ENCODE measurements around the gene GALNS. TPM values are rescaled to one million over a fixed set of nuclear protein-coding genes. Genes with fewer than 3 reads are reported as not detected.

Gene GALNS
- total and polyA plus RNA-seq, 2 of the 13 experiments (the other 11 are each of a cell fraction or from before 2014, with no cell fraction given): 9.2 to 9.8 TPM

DNA sequence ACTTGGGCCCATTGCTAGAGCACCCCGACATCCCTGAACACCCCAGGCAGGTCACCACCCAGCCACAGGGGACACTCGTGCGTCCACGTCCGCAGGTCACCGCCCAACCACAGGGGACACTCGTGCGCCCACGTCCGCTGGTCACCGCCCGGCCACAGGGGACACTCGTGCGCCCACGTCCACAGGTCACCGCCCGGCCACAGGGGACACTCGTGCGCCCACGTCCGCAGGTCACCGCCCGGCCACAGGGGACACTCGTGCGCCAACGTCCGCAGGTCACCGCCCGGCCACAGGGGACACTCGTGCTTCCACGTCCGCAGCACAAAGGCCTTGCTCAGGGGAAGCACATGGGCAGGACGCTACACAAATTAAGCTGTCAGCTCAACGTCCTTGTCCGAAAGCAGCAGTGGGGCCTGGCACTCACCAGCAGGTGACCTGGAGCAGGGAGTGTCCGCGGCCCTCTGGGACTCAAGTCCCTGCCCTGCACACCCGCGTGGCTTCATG is 17.7 kb downstream of the GALNS start (continued):
- TF ChIP-seq, protein P1, sequence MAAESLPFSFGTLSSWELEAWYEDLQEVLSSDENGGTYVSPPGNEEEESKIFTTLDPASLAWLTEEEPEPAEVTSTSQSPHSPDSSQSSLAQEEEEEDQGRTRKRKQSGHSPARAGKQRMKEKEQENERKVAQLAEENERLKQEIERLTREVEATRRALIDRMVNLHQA (CRISPR knock-in tag; IDR thresholded peaks at IDR 0.05): no peak
- peak; percentile 81; the same call in 1 of the 2 replicates for TF ChIP-seq MATR3 (CRISPR knock-in tag; IDR thresholded peaks at IDR 0.05)
- TF ChIP-seq NKX3-1 (CRISPR knock-in tag; IDR thresholded peaks at IDR 0.05): no peak
- no peak for TF ChIP-seq ZSCAN31 (CRISPR knock-in tag; IDR thresholded peaks at IDR 0.05; ENCODE audit: low read depth)
- TF ChIP-seq ZNF572 (CRISPR knock-in tag; IDR thresholded peaks at IDR 0.05): 0 out of 2 replicates have a peak, but pooled peaks have one; percentile 30
- TF ChIP-seq KMT2A (CRISPR knock-in tag; IDR thresholded peaks at IDR 0.05): no peak
- no peak for TF ChIP-seq SP1 (IDR thresholded peaks at IDR 0.05)
- TF ChIP-seq SP1 (CRISPR knock-in tag; IDR thresholded peaks at IDR 0.05): peak; percentile 77
- TF ChIP-seq ZNF674 (CRISPR knock-in tag; IDR thresholded peaks at IDR 0.05; ENCODE audit: low read depth): no peak
- TF ChIP-seq HDAC1 (CRISPR knock-in tag; IDR thresholded peaks at IDR 0.05): no peak
- no peak for TF ChIP-seq ZNF460 (CRISPR knock-in tag; IDR thresholded peaks at IDR 0.05; ENCODE audit: borderline replicate concordance)
- TF ChIP-seq PITX1 (CRISPR knock-in tag; IDR thresholded peaks at IDR 0.05): no peak
- no peak for TF ChIP-seq HES4 (CRISPR knock-in tag; IDR thresholded peaks at IDR 0.05; ENCODE audit: borderline replicate concordance)
- TF ChIP-seq ZNF484 (CRISPR knock-in tag; IDR thresholded peaks at IDR 0.05; ENCODE audit: borderline replicate concordance, low read depth): no peak
- TF ChIP-seq ZNF33A (CRISPR knock-in tag; IDR thresholded peaks at IDR 0.05; ENCODE audit: borderline replicate concordance): no peak
- TF ChIP-seq, protein P2, sequence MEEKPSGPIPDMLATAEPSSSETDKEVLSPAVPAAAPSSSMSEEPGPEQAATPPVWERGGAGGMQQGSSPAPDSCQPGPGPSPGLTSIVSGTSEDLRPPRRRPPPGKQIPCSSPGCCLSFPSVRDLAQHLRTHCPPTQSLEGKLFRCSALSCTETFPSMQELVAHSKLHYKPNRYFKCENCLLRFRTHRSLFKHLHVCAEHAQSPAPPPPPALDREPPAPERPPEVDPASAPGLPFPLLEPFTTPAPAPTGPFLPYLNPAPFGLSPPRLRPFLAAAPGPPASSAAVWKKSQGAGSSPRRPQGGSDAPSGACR (CRISPR knock-in tag; IDR thresholded peaks at IDR 0.05): no peak
- TF ChIP-seq NCOR1 (IDR thresholded peaks at IDR 0.05; ENCODE audit: borderline replicate concordance, low read length): no peak
- TF ChIP-seq SOX5 (CRISPR knock-in tag; IDR thresholded peaks at IDR 0.05; ENCODE audit: borderline replicate concordance): no peak
- TF ChIP-seq, protein P3, sequence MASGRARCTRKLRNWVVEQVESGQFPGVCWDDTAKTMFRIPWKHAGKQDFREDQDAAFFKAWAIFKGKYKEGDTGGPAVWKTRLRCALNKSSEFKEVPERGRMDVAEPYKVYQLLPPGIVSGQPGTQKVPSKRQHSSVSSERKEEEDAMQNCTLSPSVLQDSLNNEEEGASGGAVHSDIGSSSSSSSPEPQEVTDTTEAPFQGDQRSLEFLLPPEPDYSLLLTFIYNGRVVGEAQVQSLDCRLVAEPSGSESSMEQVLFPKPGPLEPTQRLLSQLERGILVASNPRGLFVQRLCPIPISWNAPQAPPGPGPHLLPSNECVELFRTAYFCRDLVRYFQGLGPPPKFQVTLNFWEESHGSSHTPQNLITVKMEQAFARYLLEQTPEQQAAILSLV (CRISPR knock-in tag; IDR thresholded peaks at IDR 0.05; ENCODE audit: borderline replicate concordance): no peak
- TF ChIP-seq NR1H2 (CRISPR knock-in tag; IDR thresholded peaks at IDR 0.05; ENCODE audit: borderline replicate concordance, low read depth): no peak
- peak; percentile 100 for TF ChIP-seq SETDB1 (CRISPR knock-in tag; IDR thresholded peaks at IDR 0.05; ENCODE audit: borderline replicate concordance)
- no peak for TF ChIP-seq GTF2F1 (IDR thresholded peaks at IDR 0.05; ENCODE audit: low read length)
- no peak for TF ChIP-seq ZNF549 (CRISPR knock-in tag; IDR thresholded peaks at IDR 0.05)
- TF ChIP-seq TOE1 (CRISPR knock-in tag; IDR thresholded peaks at IDR 0.05): no peak
- no peak for TF ChIP-seq TMF1 (CRISPR knock-in tag; IDR thresholded peaks at IDR 0.05; ENCODE audit: low read depth)
- TF ChIP-seq ZNF383 (CRISPR knock-in tag; IDR thresholded peaks at IDR 0.05; ENCODE audit: borderline replicate concordance): no peak
- no peak for TF ChIP-seq PPARG (CRISPR knock-in tag; conservative IDR thresholded peaks at IDR 0.05)
- no peak for TF ChIP-seq POLR2A (IDR thresholded peaks at IDR 0.05; ENCODE audit: insufficient read depth in 1 of 2, low read depth in 2 of 2, low read length in 2 of 2)
- no peak for TF ChIP-seq CAMTA2 (CRISPR knock-in tag; IDR thresholded peaks at IDR 0.05; ENCODE audit: borderline replicate concordance)
- TF ChIP-seq, protein P4, sequence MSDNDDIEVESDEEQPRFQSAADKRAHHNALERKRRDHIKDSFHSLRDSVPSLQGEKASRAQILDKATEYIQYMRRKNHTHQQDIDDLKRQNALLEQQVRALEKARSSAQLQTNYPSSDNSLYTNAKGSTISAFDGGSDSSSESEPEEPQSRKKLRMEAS (IDR thresholded peaks at IDR 0.05): peak; percentile 91
- TF ChIP-seq, protein P5, sequence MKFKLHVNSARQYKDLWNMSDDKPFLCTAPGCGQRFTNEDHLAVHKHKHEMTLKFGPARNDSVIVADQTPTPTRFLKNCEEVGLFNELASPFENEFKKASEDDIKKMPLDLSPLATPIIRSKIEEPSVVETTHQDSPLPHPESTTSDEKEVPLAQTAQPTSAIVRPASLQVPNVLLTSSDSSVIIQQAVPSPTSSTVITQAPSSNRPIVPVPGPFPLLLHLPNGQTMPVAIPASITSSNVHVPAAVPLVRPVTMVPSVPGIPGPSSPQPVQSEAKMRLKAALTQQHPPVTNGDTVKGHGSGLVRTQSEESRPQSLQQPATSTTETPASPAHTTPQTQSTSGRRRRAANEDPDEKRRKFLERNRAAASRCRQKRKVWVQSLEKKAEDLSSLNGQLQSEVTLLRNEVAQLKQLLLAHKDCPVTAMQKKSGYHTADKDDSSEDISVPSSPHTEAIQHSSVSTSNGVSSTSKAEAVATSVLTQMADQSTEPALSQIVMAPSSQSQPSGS (CRISPR knock-in tag; IDR thresholded peaks at IDR 0.05): peak; percentile 47; the same call in 1 of the 2 replicates
- TF ChIP-seq ZNF546 (CRISPR knock-in tag; conservative IDR thresholded peaks at IDR 0.05): no peak
